Measurements from ENCODE around the gene AIFM1.

Gene AIFM1

DNA sequence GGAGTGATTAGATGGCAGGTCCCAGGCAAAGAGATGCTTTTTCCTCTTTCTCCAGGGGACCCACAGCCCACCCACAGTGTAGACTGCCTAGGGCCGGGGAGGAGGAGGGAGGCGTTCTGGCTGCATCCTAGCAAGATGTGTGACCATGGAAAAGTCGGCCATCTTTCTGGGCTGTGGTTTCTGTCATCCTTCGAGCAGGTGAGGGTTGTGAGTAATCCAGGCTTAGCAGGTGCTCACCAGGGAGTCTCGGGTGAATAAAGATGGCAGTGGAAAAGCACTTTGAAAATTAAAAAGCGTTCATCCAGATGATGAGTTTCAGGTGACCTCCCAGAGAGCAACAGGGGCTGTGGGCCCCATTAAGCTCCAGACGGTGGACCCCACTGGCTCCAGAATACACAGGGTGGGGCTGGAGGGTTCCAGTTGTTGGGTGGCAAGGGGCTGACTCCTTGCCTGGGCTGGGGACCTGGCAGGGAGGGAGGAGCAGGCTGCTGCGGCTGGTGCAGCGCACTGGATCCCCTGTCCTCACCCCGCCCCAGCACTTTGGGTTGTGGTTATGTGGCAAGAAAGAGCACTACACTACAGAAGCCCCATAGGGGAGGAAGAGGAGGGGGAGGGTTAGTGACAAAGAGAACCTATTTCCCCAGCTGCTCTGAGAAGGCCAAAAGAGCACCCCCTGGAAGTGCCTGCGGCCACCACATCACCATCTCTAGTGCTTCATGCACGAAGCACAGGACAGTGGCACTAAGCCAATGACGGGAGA is 79.0 kb downstream of the AIFM1 start:
- DNase-seq, result peak; percentile 56

DNA sequence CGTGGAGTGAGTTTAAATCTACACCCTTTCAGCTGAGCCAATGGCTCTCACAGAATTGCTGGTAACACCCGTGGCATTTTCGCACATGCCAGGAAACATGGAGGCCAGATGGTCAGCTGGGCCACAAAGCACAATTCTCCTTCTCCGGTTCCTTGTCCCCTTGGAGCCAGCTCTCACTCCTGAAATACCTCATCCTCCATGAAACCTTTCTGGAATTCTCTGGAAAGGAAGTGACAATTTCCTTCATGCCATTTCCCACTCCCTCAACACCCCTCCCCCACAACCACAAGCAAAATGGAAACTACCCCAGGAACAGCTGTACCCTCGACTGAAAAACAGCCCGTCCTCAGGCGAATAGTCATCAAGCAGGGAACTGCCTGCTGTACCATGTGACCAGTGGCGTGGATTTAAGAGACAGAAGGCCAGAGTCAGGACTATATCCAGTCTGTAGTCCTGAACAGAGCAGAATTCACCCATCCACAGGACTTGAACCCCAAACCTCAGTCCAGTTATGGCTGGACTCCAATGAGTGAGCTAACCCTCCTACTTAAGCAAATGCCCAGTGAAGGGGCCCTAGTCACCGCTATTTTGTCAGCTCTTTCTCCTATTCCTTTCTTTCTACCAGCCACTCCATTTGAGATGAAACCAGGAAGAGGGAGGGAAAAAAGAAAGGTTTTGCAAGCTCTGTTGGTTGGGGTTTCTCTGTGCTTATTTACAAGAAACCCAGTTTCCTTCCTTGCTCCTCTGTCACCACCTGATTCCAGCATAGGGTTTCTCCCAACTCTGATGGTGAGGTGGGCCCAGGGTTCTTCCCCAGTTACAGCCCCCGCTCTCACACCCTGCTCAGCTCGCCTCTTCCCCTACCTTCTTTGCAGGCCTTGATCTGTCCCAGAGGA is 79.8 kb downstream of the AIFM1 start:
- no peak for DNase-seq

DNA sequence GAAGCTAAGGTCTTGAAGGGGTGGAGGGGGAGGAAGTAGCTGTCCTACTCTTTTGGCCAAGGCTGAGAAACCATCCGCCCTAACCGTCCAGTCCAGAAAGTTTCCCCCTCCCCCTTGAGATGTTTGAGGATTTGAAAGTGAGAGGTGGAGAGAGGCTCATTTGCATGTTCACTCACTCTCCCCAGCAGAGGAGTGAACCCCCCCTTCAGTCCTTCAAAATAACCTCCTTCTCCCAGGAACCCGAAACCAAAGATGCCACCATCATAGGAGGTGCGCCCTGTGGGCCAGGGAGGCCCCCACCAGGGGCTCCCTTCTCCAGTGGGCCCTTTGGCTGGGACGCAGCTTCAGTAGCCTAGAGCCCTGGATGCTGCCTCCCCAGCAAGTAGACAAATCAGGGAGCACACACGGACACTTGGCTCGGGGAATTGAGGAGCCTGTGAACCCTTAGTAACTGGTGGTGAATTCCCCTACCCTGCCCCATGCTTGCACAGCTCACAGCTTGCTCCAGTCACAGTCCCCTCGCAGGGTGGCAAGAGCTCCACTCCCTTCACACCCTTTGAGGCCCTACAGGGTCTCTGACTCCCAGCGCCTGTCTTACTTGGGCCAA is 80.9 kb downstream of the AIFM1 start:
- DNase-seq, result no peak

DNA sequence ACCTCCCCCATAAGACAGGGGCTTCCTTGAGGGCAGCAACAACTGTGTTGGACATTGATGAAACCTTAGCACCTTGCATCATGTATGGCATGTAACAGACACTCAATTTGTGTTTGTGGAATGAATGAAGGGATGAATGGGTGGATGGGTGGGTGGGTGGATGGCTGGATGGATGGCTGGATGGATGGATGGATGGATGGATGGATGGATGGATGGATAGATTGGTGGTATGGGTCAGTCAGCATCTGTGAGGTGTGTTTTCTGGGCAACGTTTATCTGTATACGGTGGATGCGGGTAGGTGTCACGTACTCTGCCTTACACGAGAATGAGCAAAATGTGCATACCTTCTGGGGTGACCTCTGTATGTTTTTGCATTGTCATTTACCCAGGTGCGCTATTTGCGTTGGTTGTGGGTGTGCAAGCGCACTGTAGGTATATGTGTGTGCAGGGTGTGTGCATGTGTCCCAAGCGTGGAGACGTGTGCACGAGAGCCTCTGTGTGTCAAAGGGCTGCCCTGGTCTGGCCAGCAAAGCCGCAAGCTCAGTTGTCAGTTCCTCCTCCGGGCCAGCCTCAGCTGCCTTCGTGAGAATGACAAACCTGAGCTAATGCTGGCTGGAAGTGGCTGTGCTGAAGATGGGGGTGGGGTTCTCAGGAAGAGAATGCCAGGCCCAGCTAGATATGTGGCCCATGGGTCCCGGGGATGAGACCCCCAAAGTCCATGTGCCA is 81.8 kb downstream of the AIFM1 start:
- DNase-seq, result no peak

DNA sequence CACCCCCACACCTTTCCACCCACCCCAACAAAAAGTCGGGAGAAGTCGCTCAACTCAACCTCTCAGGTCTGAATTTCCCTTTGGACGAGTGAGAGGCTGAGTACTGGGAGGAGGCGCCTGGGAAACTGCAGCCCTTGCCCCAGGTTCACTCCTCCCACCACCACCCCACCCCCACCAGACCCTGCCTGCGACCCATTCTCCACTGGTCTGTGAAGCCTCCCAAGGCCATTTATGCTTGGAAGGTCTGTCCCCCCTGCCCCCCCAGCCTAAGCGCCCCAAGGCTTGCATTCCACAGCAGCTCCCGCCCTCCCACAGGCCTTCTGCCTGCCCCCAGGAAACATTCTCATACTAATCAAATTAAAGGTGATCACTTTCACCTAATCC is 82.5 kb downstream of the AIFM1 start:
- no peak for DNase-seq

DNA sequence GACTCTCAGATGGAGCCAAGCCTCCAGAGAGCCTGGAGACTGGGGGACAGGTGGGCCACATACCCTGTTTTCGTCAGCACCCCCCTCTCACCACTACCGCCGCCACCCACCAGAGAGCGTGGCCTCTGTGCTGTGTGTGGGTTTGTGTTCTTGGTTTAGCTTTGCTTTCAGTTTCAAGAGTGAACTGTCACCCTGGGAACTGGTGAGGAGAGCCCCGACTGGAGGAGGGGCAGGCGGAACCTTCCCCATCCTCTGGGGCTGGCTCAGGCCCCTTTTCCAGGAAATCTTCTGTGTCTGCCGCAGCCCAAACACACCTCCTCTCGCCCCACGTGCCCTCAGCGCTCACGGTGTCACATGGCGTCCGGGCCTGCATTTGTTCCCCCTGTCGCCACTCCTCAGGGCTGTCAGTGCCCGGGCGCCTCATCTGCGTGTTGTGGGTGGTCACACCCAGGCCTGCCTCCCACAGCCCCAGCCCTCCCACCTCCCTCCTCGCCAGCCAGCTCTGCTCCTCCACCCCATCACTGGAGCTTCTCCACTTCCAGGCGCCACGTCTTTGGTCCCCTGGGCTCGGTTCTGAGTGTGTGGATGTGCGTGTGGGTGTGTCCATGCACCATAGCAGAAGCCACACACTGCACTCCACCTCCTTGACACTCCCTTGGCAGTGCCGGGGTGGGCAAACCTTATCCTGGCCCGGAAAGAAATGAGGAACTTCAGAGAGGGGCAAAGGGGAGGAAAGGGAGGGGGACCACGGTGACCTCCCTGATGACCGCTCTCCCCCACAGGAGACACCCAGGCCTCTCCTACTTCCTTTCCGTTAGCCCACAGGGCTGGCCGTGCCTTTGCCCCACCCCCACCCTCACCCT is 83.2 kb downstream of the AIFM1 start:
- DNase-seq, result peak; percentile 61

DNA sequence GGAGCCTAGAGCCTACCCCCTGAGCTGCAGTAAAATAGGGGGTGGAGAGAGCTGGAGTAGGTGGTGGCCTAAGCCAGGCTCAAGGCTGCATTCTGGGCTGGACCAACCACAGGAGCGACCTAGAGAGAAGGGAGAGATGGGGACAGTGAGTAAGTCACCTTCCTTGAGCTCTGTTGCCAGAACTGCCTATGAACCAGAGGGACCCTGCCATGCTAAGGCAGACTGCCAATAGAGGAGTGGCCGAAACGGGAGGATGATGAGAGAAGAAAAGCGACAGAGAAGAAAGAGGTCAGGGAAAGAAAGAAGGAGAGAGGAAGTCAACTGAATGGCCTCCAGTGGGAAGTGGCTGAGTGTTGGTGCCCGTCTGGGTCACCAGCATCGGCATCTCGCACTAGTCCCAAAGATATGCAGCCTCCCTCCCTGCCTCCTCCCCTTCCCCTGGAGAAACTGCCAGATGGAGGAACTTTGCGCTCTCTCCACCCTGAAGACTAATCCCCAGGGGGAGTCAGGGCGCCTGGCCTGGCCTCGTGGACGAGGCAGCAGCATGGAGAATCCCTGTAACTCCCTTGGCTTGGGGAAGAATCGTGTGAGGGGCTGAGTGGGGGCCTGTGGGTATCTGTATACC is 84.1 kb downstream of the AIFM1 start:
- no peak for DNase-seq

DNA sequence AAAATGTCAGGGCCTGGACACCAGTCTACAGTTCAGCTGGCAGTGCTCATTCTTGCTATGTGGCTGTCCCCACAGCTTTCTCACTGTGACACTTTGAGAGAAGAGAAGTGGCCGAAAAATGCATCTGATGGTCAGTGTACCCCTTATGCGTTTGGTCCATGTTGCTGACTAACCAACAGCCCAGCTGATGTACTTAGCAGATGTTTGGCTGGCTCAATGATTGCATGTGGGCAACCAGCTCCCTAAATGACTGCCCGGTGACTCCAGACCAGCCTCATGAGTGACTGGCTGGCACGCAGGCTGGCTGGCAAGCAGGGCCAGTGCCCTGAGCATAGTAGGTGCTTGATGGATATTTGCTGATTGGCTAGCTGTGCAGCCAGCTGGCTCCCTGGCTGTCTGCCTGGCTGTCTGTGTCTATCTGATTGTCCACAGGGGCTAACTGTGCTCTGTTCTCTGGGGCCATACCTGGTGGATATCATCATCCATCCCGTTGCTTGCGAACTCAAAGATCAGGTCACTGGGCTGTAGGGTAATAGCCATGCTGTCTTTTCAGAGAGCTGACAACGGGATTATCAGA is 84.8 kb downstream of the AIFM1 start:
- DNase-seq, result no peak

DNA sequence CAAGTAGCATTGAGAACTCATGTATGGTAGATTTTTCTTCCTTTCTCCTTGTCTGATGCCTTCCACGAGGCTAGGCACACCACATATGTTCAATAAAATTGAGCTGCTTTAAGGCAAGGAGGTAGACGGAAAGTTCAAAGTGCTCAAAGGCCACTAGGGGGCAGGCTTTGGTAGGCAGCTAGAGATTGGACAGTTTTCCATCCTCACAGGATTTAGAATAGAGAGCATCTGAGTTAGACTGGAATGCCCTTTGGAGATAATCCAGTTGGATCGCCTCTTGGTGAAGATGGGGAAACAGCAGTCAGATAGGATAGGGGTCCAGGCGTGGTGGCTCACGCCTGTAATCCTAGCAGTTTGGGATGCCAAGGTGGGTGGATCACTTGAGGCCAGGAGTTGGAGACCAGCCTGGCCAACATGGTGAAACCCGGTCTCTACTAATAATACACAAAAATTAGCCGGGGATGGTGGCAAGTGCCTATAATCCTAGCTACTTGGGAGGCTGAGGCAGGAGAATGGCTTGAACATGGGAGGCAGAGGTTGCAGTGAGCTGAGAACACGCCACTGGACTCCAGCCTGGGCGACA is 85.7 kb downstream of the AIFM1 start:
- DNase-seq, result peak; percentile 61
